ENCODE measurements around the gene PLEKHN1.
"Not testable (repeated sequence)": the region's sequence is repeated elsewhere in the genome, so short reads cannot be mapped to it uniquely, and the experiment has no call there.

PLEKHN1 gene

DNA sequence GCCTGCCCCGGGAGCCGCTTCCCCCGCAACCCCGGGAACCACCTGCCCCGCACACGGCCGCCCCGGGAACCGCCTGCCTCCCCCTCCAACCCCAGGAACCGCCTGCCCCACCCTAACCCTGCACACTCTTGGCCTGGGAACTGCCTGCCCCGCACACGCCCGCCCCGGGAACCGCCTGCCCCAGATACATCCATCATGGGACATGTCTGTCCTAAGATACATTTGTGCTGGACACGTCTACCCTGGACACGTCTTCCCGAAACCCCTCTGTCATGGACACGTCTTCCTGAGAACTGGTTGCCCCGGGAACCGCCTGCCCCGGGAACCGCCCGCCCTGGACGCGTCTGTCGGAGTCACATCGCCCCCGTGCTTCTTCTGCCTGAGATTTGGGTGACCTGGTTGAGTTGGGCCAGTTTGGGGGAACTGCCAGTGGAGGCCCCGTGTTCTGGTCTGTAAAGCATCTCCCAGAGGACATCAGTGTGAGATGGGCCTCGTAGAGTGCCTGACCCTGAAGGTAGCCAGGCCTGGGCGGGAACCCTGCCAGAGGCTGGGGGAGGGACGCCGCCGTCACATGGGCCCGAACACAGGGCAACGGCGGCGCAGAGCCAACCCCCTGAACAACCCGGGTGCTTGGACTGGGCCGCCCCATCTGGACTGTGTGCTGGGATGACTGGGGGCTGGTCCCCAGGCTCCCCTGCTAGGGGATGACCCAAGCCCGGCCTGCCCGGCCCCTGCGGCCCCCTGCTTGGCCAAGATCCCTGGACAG lies 12.0 kb downstream of the PLEKHN1 start:
- DNase-seq: no peak

DNA sequence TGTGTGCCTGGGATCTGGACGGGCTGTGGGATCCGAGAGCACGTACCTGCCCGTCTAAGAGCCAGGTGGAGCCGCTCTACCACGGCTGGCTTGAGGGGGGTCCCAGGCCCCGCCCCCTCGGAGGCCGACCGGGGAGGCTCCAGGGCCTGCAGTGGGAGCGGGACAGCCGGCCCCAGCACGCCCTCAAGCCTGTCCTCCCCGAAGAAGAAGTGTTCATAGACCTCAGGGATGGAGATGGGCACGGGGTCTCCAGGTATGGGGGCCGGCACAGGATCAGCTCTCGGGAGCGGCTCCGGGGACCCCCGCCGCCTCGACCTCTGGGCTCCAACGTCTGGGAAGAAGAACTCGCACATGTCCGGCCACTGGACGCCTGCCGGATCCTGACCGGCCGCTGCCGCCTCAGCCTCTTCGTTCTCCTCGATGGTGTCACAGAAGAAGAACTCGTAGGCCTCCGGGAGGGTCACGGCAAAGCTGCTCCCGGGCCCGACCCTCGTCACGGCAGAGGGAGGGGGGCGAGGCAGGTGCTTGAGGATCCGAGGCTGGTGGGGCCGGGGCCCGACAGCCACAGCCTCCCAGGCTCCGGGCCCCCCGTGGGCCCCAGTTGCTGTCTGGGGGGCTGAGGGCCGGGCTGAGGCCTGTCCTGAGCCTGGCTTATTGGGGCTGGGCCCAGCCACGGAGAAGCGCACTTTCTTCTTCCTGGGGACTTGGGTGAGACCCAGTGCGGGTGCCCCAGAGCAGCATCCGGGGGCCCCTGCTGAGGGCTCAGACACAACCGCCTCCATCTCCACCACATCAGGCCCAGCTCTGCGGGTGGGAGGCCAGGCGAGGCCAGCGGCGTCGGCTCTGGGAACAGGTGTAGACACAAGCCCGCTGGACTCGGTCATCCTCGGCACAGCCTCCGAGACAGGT lies 12.8 kb downstream of the PLEKHN1 start:
- DNase-seq: no peak

DNA sequence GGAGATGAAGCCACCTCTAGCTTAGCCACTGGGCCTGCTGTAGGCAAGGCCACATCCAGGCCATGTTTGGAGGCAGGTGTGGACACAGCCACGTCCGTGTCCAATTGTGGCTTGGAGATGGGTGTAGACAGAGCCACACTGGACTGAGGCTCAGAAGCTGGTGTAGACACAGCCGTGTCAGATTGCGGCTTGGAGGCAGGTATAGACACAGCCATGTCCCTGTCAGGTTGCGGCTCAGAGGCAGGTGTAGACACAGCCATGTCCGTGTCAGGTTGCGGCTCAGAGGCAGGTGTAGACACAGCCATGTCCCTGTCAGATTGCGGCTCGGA lies 13.4 kb downstream of the PLEKHN1 start:
- no peak for DNase-seq

DNA sequence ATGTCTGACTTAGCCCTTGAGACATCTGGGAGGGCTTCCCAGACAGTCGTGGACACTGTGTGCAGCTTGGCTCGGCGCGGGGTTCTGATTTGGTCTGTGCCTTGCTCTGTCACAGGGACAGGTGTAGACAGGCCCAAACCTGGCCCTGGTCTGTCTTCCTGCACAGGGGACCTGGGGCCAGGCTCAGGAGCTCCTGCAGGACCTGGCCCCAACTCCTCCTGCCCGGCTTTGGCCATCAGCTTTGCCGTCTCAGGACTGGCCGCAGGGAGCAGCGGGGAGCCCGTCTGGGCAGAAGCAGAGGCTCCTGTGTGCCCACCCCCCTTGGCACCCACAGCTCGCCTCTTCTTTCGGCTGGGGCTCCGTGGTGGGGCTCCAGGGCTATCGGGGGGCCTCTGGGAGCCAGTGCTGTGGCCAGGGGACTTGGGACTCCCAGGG lies 13.9 kb downstream of the PLEKHN1 start:
- DNase-seq: no peak

DNA sequence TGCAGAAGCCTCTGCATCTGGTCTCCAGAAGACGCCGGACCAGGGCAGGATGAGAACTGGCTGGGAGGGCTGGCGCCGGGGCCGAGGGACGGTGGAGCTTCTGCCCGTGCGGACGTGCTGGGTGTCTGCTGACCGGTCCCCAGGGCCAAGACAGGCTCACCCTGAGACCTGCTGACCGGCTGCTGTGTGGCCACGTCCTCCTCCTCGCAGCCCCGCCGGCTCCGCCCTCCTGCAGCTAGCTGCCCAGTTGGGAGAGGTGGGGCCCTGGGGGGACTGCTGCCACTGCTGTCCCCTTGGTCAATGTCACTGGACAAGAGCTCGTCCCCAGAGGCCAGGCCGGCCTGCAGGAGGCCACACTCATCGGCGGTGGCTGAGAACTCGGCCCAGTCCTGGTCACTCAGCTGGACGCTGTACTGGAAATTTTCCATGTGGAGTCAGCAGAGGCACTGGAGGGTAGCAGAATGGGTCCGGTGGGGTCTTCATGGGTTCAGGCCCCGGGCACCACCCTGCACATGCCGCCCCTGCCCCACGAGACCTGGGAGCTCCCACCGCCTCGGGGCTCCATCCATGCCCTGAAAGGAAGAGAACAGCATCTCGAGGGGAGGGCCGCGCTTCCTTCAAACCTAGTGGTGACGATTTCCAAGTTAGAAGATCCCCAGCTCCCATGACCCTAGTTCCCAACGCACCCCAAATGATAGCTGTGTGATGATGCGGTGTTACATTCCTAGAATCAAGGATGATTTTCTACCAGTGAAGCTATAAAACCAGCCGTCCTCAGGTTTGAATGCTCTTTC lies 14.5 kb downstream of the PLEKHN1 start:
- no peak for DNase-seq

DNA sequence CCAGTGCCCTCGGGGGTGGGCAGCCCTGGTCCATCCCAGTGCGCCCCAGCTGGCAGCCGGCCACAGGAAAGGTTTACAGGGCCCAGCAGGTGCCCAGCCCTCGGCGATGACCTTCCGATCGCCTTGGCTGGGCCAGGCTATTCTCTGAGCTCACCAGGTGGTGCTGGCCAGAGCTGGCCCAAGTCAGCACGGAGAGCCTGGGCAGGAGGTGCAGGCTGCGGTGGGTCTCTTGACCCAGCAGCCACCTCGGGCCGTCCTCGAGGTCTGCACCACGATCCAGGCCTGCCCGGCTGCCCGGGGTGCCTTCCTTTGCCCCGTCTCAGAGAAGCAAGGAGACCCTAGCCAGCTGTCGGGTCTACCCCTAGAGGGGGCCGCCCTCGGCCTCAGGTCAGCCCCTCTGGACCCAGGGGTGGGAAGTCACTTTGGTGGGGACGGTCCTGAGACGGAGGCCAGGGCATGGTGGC lies 15.2 kb downstream of the PLEKHN1 start:
- no peak for DNase-seq

DNA sequence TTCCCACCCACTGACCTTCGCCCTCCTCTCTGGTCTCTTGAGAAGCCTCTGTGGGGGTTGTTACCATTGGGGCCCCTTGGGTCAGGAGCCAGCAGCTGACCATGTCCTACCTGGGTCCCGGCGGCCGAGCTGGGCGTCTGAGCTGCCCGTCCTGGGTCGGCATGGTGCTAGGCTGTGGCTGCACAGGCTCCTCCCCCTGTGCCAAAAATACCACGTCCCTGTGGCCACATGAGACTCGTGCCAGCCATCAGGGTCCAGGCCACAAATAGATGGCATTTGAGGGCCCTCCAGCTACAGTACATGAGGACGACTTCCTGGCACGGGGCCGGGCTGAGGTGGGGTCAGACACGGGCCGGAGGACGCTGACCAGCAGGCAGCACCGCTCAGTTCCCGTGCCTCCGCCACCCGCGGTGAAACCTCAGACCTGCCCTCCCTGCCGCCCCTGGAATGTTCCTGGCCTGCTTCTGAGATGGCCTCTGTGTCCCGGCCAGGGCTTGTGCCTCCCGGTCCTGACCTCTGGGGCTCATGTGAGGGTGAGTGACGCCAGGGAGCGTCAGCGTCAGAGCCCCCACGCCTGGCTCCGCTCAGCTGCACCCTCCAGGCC lies 15.8 kb downstream of the PLEKHN1 start, which contains the start of gene PERM1:
Gene PERM1 (minus strand): TSS at position 139 of the 604 bp plus-strand sequence. CDS start 1,064 bp downstream, outside the sequence.
- DNase-seq: no peak

DNA sequence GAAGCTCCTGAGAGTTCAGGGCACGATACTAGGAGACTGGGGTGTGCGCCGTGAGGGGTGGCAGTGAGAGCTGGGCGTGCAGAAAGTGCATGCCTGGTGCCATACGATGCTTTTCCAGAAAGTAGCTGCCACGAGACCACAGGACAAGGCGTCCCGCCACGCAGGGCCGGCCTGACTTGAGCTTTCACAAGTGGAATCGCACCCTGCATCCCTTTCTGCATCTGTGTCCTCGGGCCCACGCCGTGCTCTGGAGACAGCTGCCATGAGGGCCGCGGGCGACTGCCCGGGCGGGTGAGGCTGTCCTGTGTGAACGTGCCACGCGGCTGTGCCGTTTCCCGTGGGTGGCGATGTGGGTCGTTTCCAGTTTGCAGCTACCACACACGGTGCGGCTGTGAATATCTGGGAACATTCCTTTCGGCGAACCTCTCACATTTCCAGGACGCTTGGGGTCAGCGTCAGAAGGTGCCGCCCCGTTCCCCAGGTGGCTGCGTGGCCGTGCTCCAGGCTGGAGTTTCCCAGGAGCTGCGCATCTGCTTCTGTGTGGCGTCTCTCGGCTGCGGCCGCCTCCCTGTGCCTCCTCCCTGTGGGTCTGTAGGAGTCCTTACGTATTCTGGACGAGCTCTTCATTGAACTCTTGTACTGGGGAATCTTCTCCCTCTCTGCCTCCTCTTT lies 16.6 kb downstream of the PLEKHN1 start:
- DNase-seq: no peak

DNA sequence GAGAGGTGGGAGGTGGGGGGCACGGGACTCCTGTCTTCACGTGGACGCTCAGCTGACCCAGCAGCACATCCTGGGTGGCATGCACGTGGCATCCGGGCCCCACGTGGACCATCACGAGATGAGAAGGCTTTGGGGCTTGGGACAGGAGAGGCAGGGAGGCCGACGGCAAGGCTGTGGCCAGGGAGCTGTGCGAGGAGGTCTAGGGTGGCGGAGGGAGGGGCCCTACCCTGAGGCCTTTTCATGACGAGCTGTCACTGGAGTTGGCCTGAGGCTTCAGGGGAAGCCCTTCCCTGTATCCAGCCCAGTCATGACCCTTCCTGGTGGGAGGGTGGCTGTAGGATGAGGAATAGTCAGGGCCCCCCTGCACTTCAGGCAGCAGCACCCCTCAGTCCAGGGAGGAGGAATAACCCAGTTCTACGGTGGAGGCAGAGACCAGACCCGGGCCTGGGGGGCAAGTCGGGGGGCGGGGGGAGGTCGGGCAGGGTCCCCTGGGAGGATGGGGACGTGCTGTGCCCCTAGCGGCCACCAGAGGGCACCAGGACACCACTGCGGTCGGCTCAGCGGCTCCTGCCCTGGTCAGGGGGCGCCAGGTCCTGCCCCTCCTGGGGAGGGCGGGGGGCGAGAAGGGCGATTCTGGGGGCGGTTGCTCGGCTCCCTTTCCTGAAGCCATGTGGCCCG lies 17.7 kb downstream of the PLEKHN1 start:
- no peak for DNase-seq

DNA sequence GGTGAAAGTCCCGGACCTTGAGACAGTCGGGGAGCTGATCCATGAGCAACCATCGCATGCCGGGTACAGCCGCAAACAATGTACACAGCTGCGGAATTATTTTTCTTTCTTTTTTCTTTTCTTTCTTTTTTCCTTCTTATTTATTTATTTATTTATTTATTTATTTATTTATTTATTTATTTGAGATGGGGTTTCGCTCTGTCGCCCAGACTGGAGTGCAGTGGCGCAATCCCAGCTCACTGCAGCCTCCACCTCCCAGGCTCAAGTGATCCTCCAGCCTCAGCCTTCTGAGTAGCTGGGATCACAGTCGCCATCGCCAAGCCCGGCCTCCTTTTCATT lies 18.2 kb downstream of the PLEKHN1 start:
- no peak for DNase-seq

DNA sequence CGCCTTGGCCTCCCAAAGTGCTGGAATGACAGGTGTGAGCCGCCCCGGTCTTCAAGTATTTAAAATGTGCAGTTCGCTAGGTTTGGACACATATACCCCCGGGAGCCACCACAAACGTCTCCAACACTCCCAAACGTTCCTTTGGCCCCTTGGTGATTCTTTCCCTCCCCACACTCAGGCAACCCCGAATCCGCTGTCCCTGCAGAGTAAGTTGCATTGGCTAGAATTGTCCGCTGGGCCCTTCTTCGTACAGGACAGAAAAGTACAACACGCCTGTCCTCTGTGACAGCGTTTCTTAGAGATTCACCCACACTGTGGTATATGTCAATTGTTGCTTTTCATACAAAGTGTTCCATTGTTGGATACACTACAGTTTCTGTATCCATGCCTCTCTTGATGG lies 18.8 kb downstream of the PLEKHN1 start:
- DNase-seq: no peak

DNA sequence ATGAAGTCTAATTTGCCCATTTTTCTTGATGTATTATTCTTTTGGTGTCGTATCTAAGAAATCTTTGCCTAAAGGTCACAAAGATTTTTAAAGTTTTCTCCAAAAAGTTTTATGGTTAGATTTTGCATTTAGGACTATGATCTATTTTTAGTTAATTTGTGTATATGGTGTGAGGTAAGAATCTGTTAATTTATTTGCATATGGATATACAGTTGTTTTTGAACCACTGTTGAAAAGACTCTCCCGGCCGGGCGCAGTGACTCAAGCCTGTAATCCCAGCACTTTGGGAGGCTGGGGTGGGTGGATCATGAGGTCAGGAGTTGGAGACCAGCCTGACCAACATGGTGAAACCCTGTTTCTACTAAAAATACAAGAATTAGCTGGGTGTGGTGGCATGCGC lies 21.8 kb downstream of the PLEKHN1 start:
- not testable (repeated sequence) for DNase-seq

DNA sequence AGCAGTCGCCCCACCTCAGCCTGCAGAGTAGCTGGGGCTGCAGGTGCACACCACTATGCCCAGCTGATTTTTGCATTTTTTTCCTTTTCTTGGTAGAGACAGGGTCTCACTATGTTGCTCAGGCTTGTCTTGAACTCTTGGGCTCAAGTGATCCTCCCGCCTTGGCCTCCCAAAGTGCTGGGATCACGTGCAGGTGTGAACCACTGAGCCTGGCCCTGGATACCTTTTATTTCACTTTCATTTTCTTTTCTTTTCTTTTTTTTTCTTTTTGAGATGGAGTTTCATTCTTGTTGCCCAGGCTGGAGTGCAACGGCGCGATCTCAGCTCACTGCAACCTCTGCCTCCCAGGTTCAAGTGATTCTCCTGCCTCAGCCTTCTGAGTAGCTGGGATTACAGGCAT lies 25.0 kb downstream of the PLEKHN1 start:
- DNase-seq: not testable (repeated sequence)

DNA sequence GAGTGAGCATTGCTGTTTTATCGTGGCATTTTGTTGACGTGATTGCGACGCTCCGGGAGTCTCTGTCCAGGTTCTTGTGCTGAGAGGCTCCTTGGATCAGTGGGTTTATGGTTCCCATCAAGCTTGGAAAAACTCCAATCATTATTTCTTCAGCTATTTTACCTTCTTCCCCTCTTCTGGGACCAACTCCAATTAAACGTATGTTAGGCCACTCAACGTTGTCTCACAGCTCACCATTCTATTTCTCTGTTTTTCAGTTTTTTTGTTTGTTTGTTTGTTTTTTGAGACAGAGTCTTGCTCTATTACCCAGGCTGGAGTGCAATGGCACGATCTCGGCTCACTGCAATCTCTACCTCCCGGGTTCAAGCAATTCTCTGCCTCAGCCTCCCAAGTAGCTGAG lies 25.6 kb downstream of the PLEKHN1 start:
- DNase-seq: no peak

DNA sequence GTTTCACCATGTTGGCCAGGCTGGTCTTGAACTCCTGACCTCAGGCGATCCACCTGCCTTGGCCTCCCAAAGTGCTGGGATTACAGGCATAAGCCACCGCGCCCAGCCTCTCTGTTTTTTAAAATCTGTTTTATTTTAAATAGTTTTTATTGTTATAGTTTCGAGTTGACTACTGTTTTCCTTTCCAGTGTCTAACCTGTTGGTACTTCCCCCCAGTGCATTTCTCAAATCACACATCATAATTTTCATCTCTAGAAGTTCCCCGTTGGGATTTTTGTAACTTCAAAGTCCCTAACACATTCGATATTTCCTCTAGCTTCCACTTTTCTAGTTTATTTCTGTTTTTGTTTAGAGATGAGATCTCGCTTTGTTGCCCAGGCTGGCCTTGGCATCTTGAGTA lies 26.1 kb downstream of the PLEKHN1 start:
- no peak for DNase-seq

DNA sequence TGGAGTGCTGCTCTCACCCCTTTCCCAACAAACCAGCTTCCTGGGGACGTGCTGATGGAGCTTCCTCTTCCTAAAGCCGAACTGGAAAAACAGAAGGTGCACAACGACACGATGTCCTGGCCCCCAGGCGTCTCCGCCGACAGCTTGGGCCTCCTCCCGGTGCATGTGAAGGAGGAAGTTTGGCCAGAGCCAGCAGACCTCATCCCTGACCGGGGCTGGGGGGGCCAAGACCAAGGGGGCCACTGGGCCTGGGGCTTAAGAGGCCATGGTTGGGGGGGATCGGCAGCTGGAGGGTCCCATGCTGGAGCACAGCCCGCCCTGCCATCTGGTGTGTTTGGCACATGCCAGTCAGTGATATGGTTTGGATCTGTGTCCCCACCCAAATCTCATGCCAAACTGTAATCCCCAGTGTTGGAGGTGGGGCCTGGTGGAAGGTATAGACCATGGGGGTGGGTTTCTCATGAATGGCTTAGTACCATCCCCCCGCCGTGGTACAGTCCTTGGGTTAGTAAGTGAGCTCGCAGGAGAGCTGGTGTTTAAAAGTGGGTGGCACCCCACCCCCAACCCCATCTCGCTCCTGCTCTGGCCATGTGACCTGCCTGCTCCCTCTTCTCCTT lies 27.2 kb downstream of the PLEKHN1 start:
- no peak for DNase-seq

DNA sequence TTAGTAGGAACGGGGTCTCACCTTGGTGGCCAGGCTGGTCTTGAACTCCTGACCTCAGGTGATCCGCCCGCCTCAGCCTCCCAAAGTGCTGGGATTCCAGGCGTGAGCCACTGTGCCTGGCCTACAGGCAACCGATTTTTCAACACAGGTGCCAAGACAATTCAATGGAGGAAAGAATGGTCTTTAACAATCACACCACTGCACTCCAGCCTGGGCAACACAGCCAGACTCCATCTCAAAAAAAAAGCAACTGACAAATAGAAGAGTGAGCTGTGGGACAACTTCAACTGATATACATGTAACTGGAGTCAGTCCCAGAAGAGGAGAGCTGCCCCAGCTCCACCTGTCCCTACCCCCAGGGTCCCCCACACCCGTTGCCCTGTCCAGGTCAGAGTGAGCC lies 28.3 kb downstream of the PLEKHN1 start:
- not testable (repeated sequence) for DNase-seq

DNA sequence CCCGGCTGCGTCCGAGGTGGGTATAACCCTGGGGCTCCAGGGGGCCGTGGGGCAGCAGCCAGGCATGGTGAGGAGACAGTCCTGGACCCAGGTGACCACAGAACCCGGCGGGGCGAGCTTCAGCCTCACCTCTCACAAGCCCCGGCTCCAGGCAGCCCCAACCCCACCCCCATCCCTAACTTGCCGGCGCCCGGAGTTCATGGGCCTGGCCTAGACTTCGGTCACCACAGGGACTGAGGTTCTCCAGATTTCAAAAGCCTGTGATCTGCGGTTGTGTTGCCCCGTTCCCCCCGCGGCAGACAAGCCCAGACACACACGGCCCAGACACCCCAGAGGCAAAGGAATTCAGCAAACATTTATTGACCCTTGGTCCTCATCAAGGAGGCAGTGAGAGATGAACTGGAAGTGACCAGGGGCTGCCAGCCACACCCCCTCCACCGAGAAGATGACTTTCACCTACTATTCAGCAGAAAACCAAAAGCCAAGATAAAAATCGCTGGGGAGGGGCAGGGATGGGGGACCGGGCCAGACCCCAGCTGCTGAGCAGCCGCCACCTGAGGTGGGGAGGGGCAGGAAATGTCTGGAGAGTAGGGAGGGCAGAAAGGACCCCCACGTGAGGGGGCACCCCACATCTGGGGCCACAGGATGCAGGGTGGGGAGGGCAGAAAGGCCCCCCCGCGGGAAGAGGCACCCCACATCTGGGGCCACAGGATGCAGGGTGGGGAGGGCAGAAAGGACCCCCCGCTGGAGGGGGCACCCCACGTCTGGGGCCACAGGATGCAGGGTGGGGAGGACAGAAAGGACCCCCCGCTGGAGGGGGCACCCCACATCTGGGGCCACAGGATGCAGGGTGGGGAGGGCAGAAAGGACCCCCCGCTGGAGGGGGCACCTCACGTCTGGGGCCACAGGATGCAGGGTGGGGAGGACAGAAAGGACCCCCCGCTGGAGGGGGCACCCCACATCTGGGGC lies 29.7 kb downstream of the PLEKHN1 start:
- DNase-seq: no peak

DNA sequence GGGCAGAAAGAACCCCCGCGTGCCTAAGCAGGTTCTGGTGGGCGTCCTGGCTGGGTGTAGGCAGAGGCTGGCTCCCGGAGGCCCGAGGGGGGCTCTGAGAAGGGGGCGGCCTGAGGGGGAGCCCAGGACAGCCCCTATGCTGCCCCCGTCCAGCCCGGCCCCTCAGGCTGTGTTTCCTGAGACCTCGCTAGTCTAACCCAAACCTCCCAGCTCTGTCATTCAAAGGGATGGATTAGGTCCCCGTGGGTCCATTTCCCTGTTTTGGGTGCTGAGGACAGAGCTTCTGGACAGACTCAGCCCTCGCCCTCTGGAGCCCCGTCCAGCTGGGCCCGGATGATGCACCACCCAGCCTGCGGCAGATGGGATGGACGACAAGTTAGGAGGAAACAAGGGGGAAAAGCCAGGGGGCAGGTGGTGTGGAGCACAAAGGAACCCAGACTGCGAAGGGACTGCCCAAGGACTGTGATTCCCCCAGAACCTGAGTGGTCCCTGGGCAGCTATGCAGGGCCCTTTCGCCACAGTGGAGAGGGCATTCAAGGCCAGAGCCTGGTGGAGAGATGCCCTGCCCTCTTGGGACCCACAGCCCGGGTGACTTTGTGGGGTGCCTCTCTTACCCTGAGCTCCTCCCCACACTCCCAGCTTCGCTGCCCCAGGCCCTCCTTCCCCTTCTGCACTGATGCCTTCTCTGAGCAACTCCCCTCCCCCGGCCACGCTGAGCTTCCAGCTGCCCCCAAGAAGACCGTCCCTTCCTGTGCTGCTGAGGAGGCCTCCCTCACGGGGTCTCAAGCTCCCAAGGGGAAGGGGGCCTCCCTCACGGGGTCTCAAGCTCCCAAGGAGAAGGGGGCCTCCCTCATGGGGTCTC lies 30.8 kb downstream of the PLEKHN1 start:
- DNase-seq: no peak
